K562 (cell line): ENCODE measurements around the gene SFXN2. TPM values are rescaled to one million over a fixed set of nuclear protein-coding genes. Genes with fewer than 3 reads are reported as not detected.
A peak's percentile ranks its signal among the peaks of the same experiment; 100 is the strongest.

Source experiments
- CTCFL ChIP-seq: IDR thresholded peaks from 2 replicates; pipeline ENCODE4 v1.6.1; 2011; ENCODE audit warnings: borderline replicate concordance, low read depth, mild to moderate bottlenecking, moderate library complexity, low read length; ENCODE audit not compliant: insufficient read depth, poor library complexity, severe bottlenecking
- CXXC5 ChIP-seq: fragments of 250-450 bp; sonication (Bioruptor Pico); IDR thresholded peaks from 2 replicates; pipeline ENCODE4 v1.8.0; 2022; ENCODE audit warnings: inconsistent platforms, mild to moderate bottlenecking, moderate library complexity
- ELF4 ChIP-seq: fragments of 450-650 bp; formaldehyde crosslinking; IDR thresholded peaks from 2 replicates; pipeline ENCODE4 v1.4.0; 2022; ENCODE audit warnings: missing genetic modification characterization
- ESRRA ChIP-seq: fragments of 450-650 bp; IDR thresholded peaks from 2 replicates; pipeline ENCODE4 v1.6.1; 2014; ENCODE audit warnings: low read depth, mild to moderate bottlenecking, moderate library complexity, borderline replicate concordance
- GTF2A2 ChIP-seq: IDR thresholded peaks from 2 replicates; pipeline ENCODE4 v1.6.1; 2016; ENCODE audit warnings: mild to moderate bottlenecking, missing genetic modification characterization, missing compliant biosample characterization
- HEY1 ChIP-seq: fragments of 250-450 bp; sonication (Bioruptor Pico); IDR thresholded peaks from 2 replicates; pipeline ENCODE4 v1.5.0; 2020; ENCODE audit warnings: mild to moderate bottlenecking, moderate library complexity, borderline replicate concordance
- IRF1 ChIP-seq: sonication (generic); formaldehyde crosslinking; IDR thresholded peaks from 2 replicates; pipeline ENCODE4 v1.8.0; 2022; ENCODE audit warnings: missing genetic modification reagents, mild to moderate bottlenecking, borderline replicate concordance
- KLF1 ChIP-seq: fragments of 450-650 bp; IDR thresholded peaks from 2 replicates; pipeline ENCODE4 v1.6.1; 2016; ENCODE audit warnings: missing genetic modification characterization, missing compliant biosample characterization
- POLR2G ChIP-seq: fragments of 200-400 bp; formaldehyde crosslinking; IDR thresholded peaks from 2 replicates; pipeline ENCODE4 v1.6.1; 2017; ENCODE audit warnings: low read depth, mild to moderate bottlenecking, antibody characterized with exemption, low read length, moderate library complexity
- USF2 ChIP-seq: sonication (generic); formaldehyde crosslinking; IDR thresholded peaks from 2 replicates; pipeline ENCODE4 v1.5.0; 2020; ENCODE audit warnings: missing genetic modification reagents
- ZBTB9 ChIP-seq: fragments of 450-650 bp; formaldehyde crosslinking; IDR thresholded peaks from 2 replicates; pipeline ENCODE4 v1.4.0; 2020; ENCODE audit warnings: mild to moderate bottlenecking, moderate library complexity
- ZNF41 ChIP-seq: fragments of 250-450 bp; sonication (Bioruptor Pico); conservative IDR thresholded peaks from 2 replicates; pipeline ENCODE4 v1.4.0; 2020; ENCODE audit warnings: mild to moderate bottlenecking
- ZNF609 ChIP-seq: sonication (generic); formaldehyde crosslinking; IDR thresholded peaks from 2 replicates; pipeline ENCODE4 v1.8.1; 2023; ENCODE audit warnings: missing genetic modification reagents, mild to moderate bottlenecking, borderline replicate concordance
- polyA plus RNA-seq, 8 experiments: library from polyadenylated mRNA; depleted of rRNA in 4 of 8; stranded (reverse) in 5 of 8; unstranded in 3 of 8; fragments of >200 nt; fragmentation: Nextera tagmentation in 2 of 8; fragmentation: Illumina TruSeq in 1 of 8; extraction: Ambion mirVana in 2 of 8; extraction: Trizol in 1 of 8; gene quantifications; 2 replicates each; pipeline versions ENCODE4 v1.2.1 to v1.2.3, GENCODE V29; 2011 to 2014; ENCODE audit warnings: inconsistent platforms in 1 of 8, missing spikeins in 1 of 8
- total RNA-seq, 7 experiments: library from RNA; depleted of rRNA in 6 of 7; stranded (reverse); fragments of >200 nt in 6 of 7; fragmentation: Illumina TruSeq in 2 of 7; extraction: Trizol in 2 of 7; gene quantifications; 2 replicates each; pipeline versions ENCODE4 v1.2.1 to v1.2.3, GENCODE V29; 2011 to 2021; ENCODE audit warnings: low replicate concordance in 1 of 7

The SFXN2 gene
- total and polyA plus RNA-seq, 9 of the 15 experiments (the other 6 are each of a cell fraction or from before 2014, with no cell fraction given): 7.3 to 23.8 (median 15.7) TPM

- TF ChIP-seq ZNF609 (no peak), KLF1 (tag) (no peak), GTF2A2 (tag) (no peak), USF2 (no peak), ZNF41 (CRISPR knock-in tag) (no peak), ELF4 (CRISPR knock-in tag) (peak; percentile 36; the same call in 1 of the 2 replicates), IRF1 (CRISPR knock-in tag) (no peak), CXXC5 (CRISPR knock-in tag) (peak; percentile 75), ESRRA (no peak), ZBTB9 (CRISPR knock-in tag) (no peak), CTCFL (no peak), HEY1 (no peak), POLR2G (peak; percentile 80)
These were observed 29.3 kb downstream of the SFXN2 start, which contains the start of gene WBP1L (continued) for GRCh38 chr10:102743588-102744373.
